Lung (tissue), 12 donors: ENCODE results near the gene SMYD4. TPM values are rescaled to one million over a fixed set of nuclear protein-coding genes. Genes with fewer than 3 reads are reported as not detected.
"Not testable (repeated sequence)": the region's sequence is repeated elsewhere in the genome, so short reads cannot be mapped to it uniquely, and the experiment has no call there.

ENCODE experiments used
- ATAC-seq: fragments of 200-7000 bp; cut with Tn5 transposase; one replicate; pipeline ENCODE4 v1.9.1; 2020; ENCODE audit warnings: moderate number of reproducible peaks; ENCODE audit not compliant: insufficient read depth, low FRiP score
- DNase-seq, 3 donors: peaks; one replicate each; pipeline ENCODE4 v3.0.0-alpha.2; 2013 to 2017
- H3K27ac ChIP-seq, 2 donors: one replicate each; pipeline ENCODE4 v1.5.1; 2013; ENCODE audit warnings: mild to moderate bottlenecking in 2 of 2, moderate library complexity in 2 of 2, control low read depth in 1 of 2, inconsistent platforms in 1 of 2, low read depth in 1 of 2, low read length in 1 of 2
- H3K27me3 ChIP-seq, 3 donors: one replicate each; pipeline ENCODE4 v1.5.1; 2013; ENCODE audit warnings: low read length in 2 of 3; ENCODE audit not compliant: control insufficient read depth in 3 of 3, insufficient read depth in 3 of 3
- H3K36me3 ChIP-seq, 4 donors: one replicate each; pipeline ENCODE4 v1.5.1; 2013; ENCODE audit warnings: low read length in 4 of 4, mild to moderate bottlenecking in 1 of 4, moderate library complexity in 1 of 4; ENCODE audit not compliant: control insufficient read depth in 4 of 4, insufficient read depth in 4 of 4
- H3K4me1 ChIP-seq, 5 donors: one replicate each; pipeline ENCODE4 v1.5.1; 2013; ENCODE audit warnings: low read length in 5 of 5, mild to moderate bottlenecking in 2 of 5, moderate library complexity in 1 of 5; ENCODE audit not compliant: control insufficient read depth in 5 of 5, insufficient read depth in 5 of 5
- H3K4me3 ChIP-seq: one replicate; pipeline ENCODE4 v1.5.1; 2013; ENCODE audit warnings: mild to moderate bottlenecking, control low read depth, moderate library complexity
- H3K9ac ChIP-seq, 2 donors: one replicate each; pipeline ENCODE4 v1.5.1; 2013; ENCODE audit warnings: low read length in 2 of 2, control low read depth in 1 of 2; ENCODE audit not compliant: insufficient read depth in 1 of 2
- H3K9me3 ChIP-seq, 4 donors: one replicate each; pipeline ENCODE4 v1.5.1; 2013; ENCODE audit warnings: low read length in 3 of 4, mild to moderate bottlenecking in 1 of 4, moderate library complexity in 1 of 4; ENCODE audit not compliant: control insufficient read depth in 4 of 4, insufficient read depth in 3 of 4
- WGBS, 2 donors: extraction: QIAGEN DNeasy Blood & Tissue Kit; methylation state at CpG; one replicate each; pipeline ENCODE4 v1.1.7; 2013; 5-methylcytosine and 5-hydroxymethylcytosine counted together
- polyA plus RNA-seq, 2 donors: library from polyadenylated mRNA; stranded (reverse); fragments of 200-250 nt; gene quantifications; one replicate each; pipeline ENCODE4 v1.2.1, GENCODE V29; 2013
- total RNA-seq, 2 donors: library from RNA; depleted of rRNA in 1 of 2; stranded (reverse); fragments of >200 nt in 1 of 2; gene quantifications; one replicate each; pipeline ENCODE4 v1.2.1, GENCODE V29; 2014 to 2021
- TF ChIP-seq, protein P1 (sequence below): IDR thresholded peaks from 2 replicates; pipeline ENCODE4 v1.5.1; 2012; ENCODE audit warnings: mild to moderate bottlenecking; ENCODE audit errors: control extremely low read depth, extremely low read depth
- donor health status: control.
- donor health status: control.
- donor health status: Bipolar disorder and iron deficiency.
- donor health status: healthy.
- donor health status: DM: yes; HTN: yes; CAD: no.

The SMYD4 gene
- total and polyA plus RNA-seq, 4 donors: 7.5 to 18.2 (median 11.2) TPM

GRCh38 chr17:1810450-1811103, 19.1 kb downstream of the SMYD4 start:
- no peaks in the 10 kb centered on the region for H3K4me1 ChIP-seq
- no peak overlapping the region for H3K9ac ChIP-seq
- no peaks in the 10 kb centered on the region for H3K27me3 ChIP-seq
- H3K4me3 ChIP-seq: no peak overlapping the region
- no peak overlapping the region for H3K27ac ChIP-seq
- TF ChIP-seq, protein P1, sequence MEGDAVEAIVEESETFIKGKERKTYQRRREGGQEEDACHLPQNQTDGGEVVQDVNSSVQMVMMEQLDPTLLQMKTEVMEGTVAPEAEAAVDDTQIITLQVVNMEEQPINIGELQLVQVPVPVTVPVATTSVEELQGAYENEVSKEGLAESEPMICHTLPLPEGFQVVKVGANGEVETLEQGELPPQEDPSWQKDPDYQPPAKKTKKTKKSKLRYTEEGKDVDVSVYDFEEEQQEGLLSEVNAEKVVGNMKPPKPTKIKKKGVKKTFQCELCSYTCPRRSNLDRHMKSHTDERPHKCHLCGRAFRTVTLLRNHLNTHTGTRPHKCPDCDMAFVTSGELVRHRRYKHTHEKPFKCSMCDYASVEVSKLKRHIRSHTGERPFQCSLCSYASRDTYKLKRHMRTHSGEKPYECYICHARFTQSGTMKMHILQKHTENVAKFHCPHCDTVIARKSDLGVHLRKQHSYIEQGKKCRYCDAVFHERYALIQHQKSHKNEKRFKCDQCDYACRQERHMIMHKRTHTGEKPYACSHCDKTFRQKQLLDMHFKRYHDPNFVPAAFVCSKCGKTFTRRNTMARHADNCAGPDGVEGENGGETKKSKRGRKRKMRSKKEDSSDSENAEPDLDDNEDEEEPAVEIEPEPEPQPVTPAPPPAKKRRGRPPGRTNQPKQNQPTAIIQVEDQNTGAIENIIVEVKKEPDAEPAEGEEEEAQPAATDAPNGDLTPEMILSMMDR: no peak
- H3K9me3 ChIP-seq: no peaks in the 10 kb centered on the region
- ATAC-seq (no peak), DNase-seq (peak; percentile 25 to 34 (median 25))
- peaks cover 4 to 9% (median 8%) of the 10 kb centered on the region in 4 donors for H3K36me3 ChIP-seq
- 88 to 93% methylated on average over 20 of the region's 20 CpGs for WGBS, 2 donors

GRCh38 chr17:1809815-1810214, 19.9 kb downstream of the SMYD4 start:
- not testable (repeated sequence) for H3K9ac ChIP-seq, ATAC-seq, H3K27ac ChIP-seq, H3K4me1 ChIP-seq, DNase-seq, H3K27me3 ChIP-seq, H3K4me3 ChIP-seq, H3K36me3 ChIP-seq, H3K9me3 ChIP-seq
- WGBS, 2 donors: 96 to 97% methylated on average over 8 of the region's 8 CpGs

- TF ChIP-seq, protein P1: no peak
- no peak overlapping the region for H3K4me3 ChIP-seq
- ATAC-seq: no peak
- no peak overlapping the region for H3K9ac ChIP-seq
- no peaks in the 10 kb centered on the region for H3K9me3 ChIP-seq
- peaks cover 7 to 15% (median 9%) of the 10 kb centered on the region in 4 donors for H3K36me3 ChIP-seq
- DNase-seq: no peak
- WGBS, 2 donors: 81 to 90% methylated on average over 2 of the region's 2 CpGs
- no peaks in the 10 kb centered on the region for H3K4me1 ChIP-seq
- H3K27me3 ChIP-seq: no peaks in the 10 kb centered on the region
- H3K27ac ChIP-seq: no peak overlapping the region
Measured at GRCh38 chr17:1808644-1809043, 21.1 kb downstream of the SMYD4 start.

DNA sequence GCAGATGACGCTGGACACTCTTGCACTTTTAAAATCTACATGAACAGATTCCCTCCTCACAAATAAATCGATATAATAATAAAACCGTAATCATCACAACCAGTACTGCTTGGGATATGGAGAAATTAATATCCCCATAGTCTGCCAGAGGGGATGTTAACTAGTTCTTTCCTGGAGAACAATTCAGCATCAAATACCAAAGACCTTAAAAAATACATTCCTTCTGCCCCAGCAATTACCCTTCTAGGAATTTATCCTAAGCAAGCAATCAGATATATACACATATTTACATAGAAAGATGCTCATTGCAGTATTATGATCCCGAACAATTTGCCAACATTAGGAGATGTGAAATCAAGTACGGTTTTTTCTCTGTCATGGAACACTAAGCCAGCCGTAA, 21.8 kb downstream of the SMYD4 start:
- no peak overlapping the region for H3K27ac ChIP-seq
- H3K9ac ChIP-seq: no peak overlapping the region
- no peaks in the 10 kb centered on the region for H3K9me3 ChIP-seq
- ATAC-seq (no peak), DNase-seq (no peak)
- no peaks in the 10 kb centered on the region for H3K4me1 ChIP-seq
- no peak overlapping the region for H3K4me3 ChIP-seq
- H3K36me3 ChIP-seq: peaks cover 8 to 15% (median 10%) of the 10 kb centered on the region in 4 donors
- TF ChIP-seq, protein P1: no peak
- WGBS, 2 donors: 94 to 96% methylated on average over 6 of the region's 6 CpGs
- no peaks in the 10 kb centered on the region for H3K27me3 ChIP-seq
